ENCODE results near the gene FIBP. TPM values are rescaled to one million over a fixed set of nuclear protein-coding genes. Genes with fewer than 3 reads are reported as not detected.

The FIBP gene
- total and polyA plus RNA-seq, 2 of the 4 experiments (the other 2 are of a cell fraction): 141 to 182 TPM

GRCh38 chr11:65937766-65938165 lies 49.5 kb upstream of the FIBP start:
- Histone ChIP-seq H2BK5ac (ENCODE audit: low read depth, low read length, poor library complexity, severe bottlenecking) (no peak overlapping the region), H4K20me1 (ENCODE audit: insufficient read depth, low read length) (0 out of 2 replicates have a peak, but pooled peaks cover 3% of the 10 kb centered on the region), H2BK15ac (ENCODE audit: low read depth, low read length) (no peak overlapping the region), H3K56ac (ENCODE audit: extremely low read depth, insufficient read depth, low read length) (no peak overlapping the region), H2BK20ac (ENCODE audit: low read depth, low read length) (no peak overlapping the region), H2BK120ac (ENCODE audit: low read depth, low read length) (no peak overlapping the region), H3K4me2 (ENCODE audit: low read depth, low read length) (no peak overlapping the region), H3K9me1 (ENCODE audit: insufficient read depth, low read length) (peaks cover 12% of the 10 kb centered on the region), H3K14ac (replicated peaks; ENCODE audit: low read depth, low read length) (no peak overlapping the region), H3K9me3 (ENCODE audit: control insufficient read depth, insufficient read depth, low read length) (no peaks in the 10 kb centered on the region), H4K5ac (ENCODE audit: low read depth, low read length) (no peak overlapping the region), H2AK9ac (replicated peaks; ENCODE audit: low read depth, low read length, poor library complexity) (no peak overlapping the region), H3K27me3 (ENCODE audit: control insufficient read depth, insufficient read depth, low read length) (no peaks in the 10 kb centered on the region), H3K18ac (ENCODE audit: low read depth, low read length) (no peak overlapping the region), H3K4ac (ENCODE audit: low read depth, low read length) (no peak overlapping the region), H2AK5ac (ENCODE audit: low read depth, low read length) (no peak overlapping the region), H4K91ac (ENCODE audit: insufficient read depth, low read depth, low read length) (no peak overlapping the region), H3K4me3 (ENCODE audit: insufficient read depth, low read depth, low read length) (no peak overlapping the region), H3K23ac (ENCODE audit: low read depth, low read length) (no peak overlapping the region), H2AFZ (replicated peaks; ENCODE audit: low read length, poor library complexity) (no peak overlapping the region), H3K36me3 (ENCODE audit: control insufficient read depth, insufficient read depth, low read length) (no peaks in the 10 kb centered on the region), H3K4me1 (ENCODE audit: control insufficient read depth, insufficient read depth, low read length) (peaks cover 10% of the 10 kb centered on the region), H3K79me1 (ENCODE audit: low read depth in 1 of 2, low read length in 2 of 2) (peaks cover 0 to 15% of the 10 kb centered on the region in 2 experiments; a peak in 2 of 4 replicates), H4K8ac (ENCODE audit: low read depth in 2 of 2, low read length in 2 of 2) (no peak overlapping the region), H3K27ac (ENCODE audit: insufficient read depth, low read length) (no peak overlapping the region), H3K9ac (ENCODE audit: low read depth, low read length) (no peak overlapping the region)
- TF ChIP-seq RAD21 (IDR thresholded peaks at IDR 0.05; ENCODE audit: low read length) (no peak), BHLHE40 (IDR thresholded peaks at IDR 0.05; ENCODE audit: low read depth, low read length) (no peak), RFX5 (IDR thresholded peaks at IDR 0.05; ENCODE audit: low read depth, low read length) (no peak)
- ChIA-PET CTCF (interaction anchor here (1.0 kb wide), 1 partner anchor 53 kb away, joined by 4 read pairs; no protein-coding TSS in a partner anchor), POLR2A (ENCODE audit: unreplicated experiment) (interaction anchor here (0.6 kb wide), 1 partner anchor 64 kb away, joined by 3 read pairs; the partner anchor contains the start of genes BANF1 and EIF1AD)
- DNase-seq (no peak), ATAC-seq (ENCODE audit: low read depth) (no peak)
- 67% methylated on average over 1 of the region's 4 CpGs; no CpG with 5 or more reads in 1 of the 2 experiments for WGBS, 2 experiments (ENCODE audit: extremely low coverage in 2 of 2, insufficient read length in 1 of 2)
- intact Hi-C loops (cut with micrococcal nuclease) (no loop called here), in situ Hi-C loops (cut with MboI; ENCODE audit: low sequenced_read_pairs) (no loop called here), dilution Hi-C loops (cut with HindIII; ENCODE audit: low sequenced_read_pairs, unreplicated experiment) (no loop called here)
- no TSS peak for BruUV-seq (replicated peaks)
